IMR-90 (cell line): Measurements from ENCODE around the gene CNTLN. TPM values are rescaled to one million over a fixed set of nuclear protein-coding genes. Genes with fewer than 3 reads are reported as not detected.

ENCODE experiments used
- ATAC-seq: fragments of 200-7000 bp; cut with Tn5 transposase; 2 replicates; pipeline ENCODE4 v1.9.1; 2020; ENCODE audit warnings: low read depth, mild to moderate bottlenecking, moderate library complexity
- BruUV-seq: library from RNA; stranded (reverse); fragments of 400-500 nt; replicated peaks from 2 replicates; lab custom pipeline; 2021; lab: Mats Ljungman, UMichigan
- CTCF ChIA-PET: fragments of 300-600 bp; formaldehyde crosslinking; extraction: SDS; loops from one replicate; lab custom pipeline; 2021; ENCODE audit warnings: antibody characterized with exemption; lab: Yijun Ruan, JAX
- POLR2A ChIA-PET: fragments of 300-600 bp; sonication (Branson Sonifier 250); formaldehyde crosslinking; loops from one replicate; lab custom pipeline; 2022; ENCODE audit warnings: antibody characterized with exemption; ENCODE audit not compliant: unreplicated experiment; lab: Charles Lee
- DNase-seq: peaks from one replicate; pipeline ENCODE4 v3.0.0; 2013
- H2AFZ ChIP-seq: replicated peaks from 2 replicates; pipeline ENCODE3; 2013; ENCODE audit warnings: low read length, mild to moderate bottlenecking; ENCODE audit not compliant: poor library complexity
- H2AK5ac ChIP-seq: 2 replicates; pipeline ENCODE4 v1.6.1; 2013; ENCODE audit warnings: low read depth, low read length, inconsistent platforms
- H2AK9ac ChIP-seq: replicated peaks from 2 replicates; pipeline ENCODE3; 2013; ENCODE audit warnings: mild to moderate bottlenecking, low read depth, low read length, moderate library complexity; ENCODE audit not compliant: poor library complexity
- H2BK120ac ChIP-seq: 2 replicates; pipeline ENCODE4 v1.6.1; 2013; ENCODE audit warnings: low read depth, low read length, inconsistent platforms
- H2BK15ac ChIP-seq: 3 replicates; pipeline ENCODE4 v1.6.1; 2013; ENCODE audit warnings: low read depth, low read length, inconsistent platforms
- H2BK20ac ChIP-seq: 2 replicates; pipeline ENCODE4 v1.6.1; 2013; ENCODE audit warnings: low read depth, mild to moderate bottlenecking, inconsistent platforms, low read length, moderate library complexity
- H2BK5ac ChIP-seq: 2 replicates; pipeline ENCODE4 v1.6.1; 2013; ENCODE audit warnings: mild to moderate bottlenecking, low read depth, low read length, inconsistent platforms; ENCODE audit not compliant: poor library complexity, severe bottlenecking
- H3K14ac ChIP-seq: replicated peaks from 2 replicates; pipeline ENCODE4 v1.6.1; 2013; ENCODE audit warnings: low read depth, low read length, inconsistent platforms
- H3K18ac ChIP-seq: 2 replicates; pipeline ENCODE4 v1.6.1; 2013; ENCODE audit warnings: low read depth, low read length, control low read depth
- H3K23ac ChIP-seq: 2 replicates; pipeline ENCODE4 v1.6.1; 2013; ENCODE audit warnings: low read depth, low read length, inconsistent platforms
- H3K27ac ChIP-seq: 2 replicates; pipeline ENCODE4 v1.5.1; 2013; ENCODE audit warnings: mild to moderate bottlenecking, control low read depth, low read length; ENCODE audit not compliant: insufficient read depth
- H3K27me3 ChIP-seq: 2 replicates; pipeline ENCODE4 v1.6.1; 2013; ENCODE audit warnings: low read length; ENCODE audit not compliant: control insufficient read depth, insufficient read depth
- H3K36me3 ChIP-seq: 2 replicates; pipeline ENCODE4 v1.6.1; 2013; ENCODE audit warnings: low read length, mixed read lengths; ENCODE audit not compliant: control insufficient read depth, insufficient read depth
- H3K4ac ChIP-seq: 2 replicates; pipeline ENCODE4 v1.6.1; 2013; ENCODE audit warnings: low read depth, low read length, inconsistent platforms
- H3K4me1 ChIP-seq: 2 replicates; pipeline ENCODE4 v1.6.1; 2013; ENCODE audit warnings: low read length, mixed read lengths; ENCODE audit not compliant: control insufficient read depth, insufficient read depth
- H3K4me2 ChIP-seq: 2 replicates; pipeline ENCODE4 v1.6.1; 2013; ENCODE audit warnings: low read depth, mild to moderate bottlenecking, control low read depth, low read length, moderate library complexity
- H3K4me3 ChIP-seq: 2 replicates; pipeline ENCODE4 v1.5.1; 2013; ENCODE audit warnings: low read depth, mild to moderate bottlenecking, control low read depth, low read length, moderate library complexity; ENCODE audit not compliant: insufficient read depth
- H3K56ac ChIP-seq: 2 replicates; pipeline ENCODE4 v1.6.1; 2013; ENCODE audit warnings: low read length, inconsistent platforms; ENCODE audit not compliant: insufficient read depth; ENCODE audit errors: extremely low read depth
- H3K79me1 ChIP-seq, 2 experiments: 2 replicates each; pipeline ENCODE4 v1.6.1; 2013; ENCODE audit warnings: low read length in 2 of 2, inconsistent platforms in 1 of 2, low read depth in 1 of 2
- H3K9ac ChIP-seq: 2 replicates; pipeline ENCODE4 v1.6.1; 2013; ENCODE audit warnings: low read depth, low read length, control low read depth
- H3K9me1 ChIP-seq: 2 replicates; pipeline ENCODE4 v1.6.1; 2013; ENCODE audit warnings: low read length, inconsistent platforms; ENCODE audit not compliant: insufficient read depth
- H3K9me3 ChIP-seq: 2 replicates; pipeline ENCODE4 v1.6.1; 2013; ENCODE audit warnings: low read length; ENCODE audit not compliant: control insufficient read depth, insufficient read depth
- H4K20me1 ChIP-seq: 2 replicates; pipeline ENCODE4 v1.6.1; 2013; ENCODE audit warnings: low read length, inconsistent platforms; ENCODE audit not compliant: insufficient read depth
- H4K5ac ChIP-seq: 2 replicates; pipeline ENCODE4 v1.6.1; 2013; ENCODE audit warnings: mild to moderate bottlenecking, low read depth, low read length, control low read depth
- H4K8ac ChIP-seq, 2 experiments: 2 replicates each; pipeline ENCODE4 v1.6.1; 2013; ENCODE audit warnings: low read depth in 2 of 2, low read length in 2 of 2, control low read depth in 1 of 2, inconsistent platforms in 1 of 2
- H4K91ac ChIP-seq: 2 replicates; pipeline ENCODE4 v1.6.1; 2013; ENCODE audit warnings: low read depth, low read length, inconsistent platforms; ENCODE audit not compliant: insufficient read depth
- CEBPB ChIP-seq: IDR thresholded peaks from 2 replicates; pipeline ENCODE4 v1.6.1; 2012; ENCODE audit warnings: low read depth, low read length, improper control_type of control experiment
- FOS ChIP-seq: fragments of 150-350 bp; IDR thresholded peaks from 2 replicates; pipeline ENCODE4 v1.6.1; 2016; ENCODE audit warnings: low read depth, low read length
- MAZ ChIP-seq: IDR thresholded peaks from 2 replicates; pipeline ENCODE4 v1.6.1; 2012; ENCODE audit warnings: low read depth, mild to moderate bottlenecking, low read length, improper control_type of control experiment, moderate library complexity, borderline replicate concordance
- MXI1 ChIP-seq: IDR thresholded peaks from 2 replicates; pipeline ENCODE4 v1.6.1; 2012; ENCODE audit warnings: low read depth, mild to moderate bottlenecking, low read length, moderate library complexity, borderline replicate concordance
- POLR2A ChIP-seq: IDR thresholded peaks from 2 replicates; pipeline ENCODE4 v1.6.1; 2012; ENCODE audit warnings: mild to moderate bottlenecking, low read depth, low read length
- RCOR1 ChIP-seq: IDR thresholded peaks from 2 replicates; pipeline ENCODE4 v1.6.1; 2012; ENCODE audit warnings: mild to moderate bottlenecking, low read length, improper control_type of control experiment; ENCODE audit not compliant: insufficient replicate concordance
- RFX5 ChIP-seq: IDR thresholded peaks from 2 replicates; pipeline ENCODE4 v1.8.0; 2012; ENCODE audit warnings: low read depth, mild to moderate bottlenecking, low read length, moderate library complexity
- WGBS, 2 experiments: methylation state at CpG; one replicate each; pipeline versions ENCODE4 v1.1.5 to v1.1.7; 2013; ENCODE audit warnings: missing lambda C conversion rate in 2 of 2; ENCODE audit not compliant: insufficient read length in 1 of 2; ENCODE audit errors: extremely low coverage in 2 of 2; 5-methylcytosine and 5-hydroxymethylcytosine counted together
- dilution Hi-C: fragments of 300-500 bp; cut with HindIII; formaldehyde crosslinking; loops from one replicate; pipeline ENCODE4 v1.14.3; 2018; ENCODE audit warnings: low sequenced_read_pairs; ENCODE audit not compliant: unreplicated experiment
- in situ Hi-C: fragments of 300-500 bp; cut with MboI; formaldehyde crosslinking; loops from 3 replicates; pipeline ENCODE4 v1.14.3; 2019; ENCODE audit warnings: low sequenced_read_pairs, inconsistent platforms, mixed read lengths
- intact Hi-C: fragments of 100-400 bp; cut with micrococcal nuclease; formaldehyde crosslinking; loops from 2 replicates; pipeline ENCODE4 v1.10.0; 2022
- polyA plus RNA-seq, 3 experiments: library from polyadenylated mRNA; depleted of rRNA; stranded (reverse); fragments of >200 nt; gene quantifications; 2 replicates each; pipeline ENCODE4 v1.2.3, GENCODE V29; 2012; ENCODE audit warnings: low replicate concordance in 1 of 3
- total RNA-seq: library from RNA; depleted of rRNA; stranded (reverse); fragments of >200 nt; gene quantifications from 2 replicates; pipeline ENCODE4 v1.2.3, GENCODE V29; 2012
- TF ChIP-seq, protein P1 (sequence below): fragments of 150-350 bp; IDR thresholded peaks from 2 replicates; pipeline ENCODE4 v1.6.1; 2016; ENCODE audit warnings: low read depth, mild to moderate bottlenecking, low read length, moderate library complexity, borderline replicate concordance

Gene CNTLN
- total and polyA plus RNA-seq, 2 of the 4 experiments (the other 2 are of a cell fraction), result 3.8 to 5.9 TPM

DNA sequence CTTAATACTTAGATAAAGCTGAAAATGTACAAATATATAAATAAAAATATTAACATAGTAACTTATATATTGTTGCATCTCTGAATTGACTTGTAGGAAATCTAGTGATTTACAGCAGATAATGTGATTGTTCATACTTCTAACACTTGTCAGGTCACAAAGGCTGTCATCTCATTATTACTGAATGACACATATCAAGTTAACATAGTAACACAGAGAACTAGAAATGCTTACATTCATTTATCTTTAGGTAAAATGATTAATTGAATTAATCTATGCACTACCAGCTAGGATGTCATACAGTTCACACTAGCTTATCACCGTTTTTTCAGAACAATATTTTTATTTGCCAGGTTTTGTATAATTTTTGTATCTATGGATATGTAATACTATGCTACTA is 254.2 kb downstream of the CNTLN start:
- no peak overlapping the region for H3K56ac ChIP-seq
- H4K8ac ChIP-seq, result no peak overlapping the region
- ChIA-PET POLR2A (no interaction called here), CTCF (no interaction called here)
- no peaks in the 10 kb centered on the region for H4K20me1 ChIP-seq
- H3K4ac ChIP-seq, result no peak overlapping the region
- H3K9ac ChIP-seq, result no peak overlapping the region
- H3K79me1 ChIP-seq, result no peaks in the 10 kb centered on the region
- dilution Hi-C loops (no loop called here), intact Hi-C loops (loop anchor here (5.0 kb wide), 1 partner anchor 52 kb away; no protein-coding TSS in a partner anchor), in situ Hi-C loops (no loop called here)
- no peak overlapping the region for H2AK5ac ChIP-seq
- no peak overlapping the region for H2BK15ac ChIP-seq
- no peaks in the 10 kb centered on the region for H3K9me1 ChIP-seq
- no peak overlapping the region for H3K4me3 ChIP-seq
- BruUV-seq, result no TSS peak
- H2BK20ac ChIP-seq, result no peak overlapping the region
- H4K91ac ChIP-seq, result no peak overlapping the region
- H3K27me3 ChIP-seq, result no peaks in the 10 kb centered on the region
- H3K4me2 ChIP-seq, result no peak overlapping the region
- H2AK9ac ChIP-seq, result no peak overlapping the region
- H3K18ac ChIP-seq, result no peak overlapping the region
- H3K9me3 ChIP-seq, result no peaks in the 10 kb centered on the region
- H3K23ac ChIP-seq, result no peak overlapping the region
- TF ChIP-seq POLR2A (no peak), CEBPB (no peak), MXI1 (no peak), FOS (no peak), RCOR1 (no peak), RFX5 (no peak), MAZ (no peak)
- TF ChIP-seq, protein P1, sequence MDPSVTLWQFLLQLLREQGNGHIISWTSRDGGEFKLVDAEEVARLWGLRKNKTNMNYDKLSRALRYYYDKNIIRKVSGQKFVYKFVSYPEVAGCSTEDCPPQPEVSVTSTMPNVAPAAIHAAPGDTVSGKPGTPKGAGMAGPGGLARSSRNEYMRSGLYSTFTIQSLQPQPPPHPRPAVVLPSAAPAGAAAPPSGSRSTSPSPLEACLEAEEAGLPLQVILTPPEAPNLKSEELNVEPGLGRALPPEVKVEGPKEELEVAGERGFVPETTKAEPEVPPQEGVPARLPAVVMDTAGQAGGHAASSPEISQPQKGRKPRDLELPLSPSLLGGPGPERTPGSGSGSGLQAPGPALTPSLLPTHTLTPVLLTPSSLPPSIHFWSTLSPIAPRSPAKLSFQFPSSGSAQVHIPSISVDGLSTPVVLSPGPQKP, result no peak
- ATAC-seq, result no peak
- H2BK5ac ChIP-seq, result no peak overlapping the region
- peaks cover 2% of the 10 kb centered on the region; the same call in 1 of the 2 replicates for H3K4me1 ChIP-seq
- H2BK120ac ChIP-seq, result no peak overlapping the region
- WGBS, 2 experiments, result no CpG with 5 or more reads among the region's 1 CpG
- H2AFZ ChIP-seq, result no peak overlapping the region
- no peaks in the 10 kb centered on the region for H3K36me3 ChIP-seq
- H3K27ac ChIP-seq, result no peak overlapping the region
- no peak for DNase-seq
- no peak overlapping the region for H3K14ac ChIP-seq
- no peak overlapping the region for H4K5ac ChIP-seq
